ENCODE results near the gene LYPLAL1. TPM values are rescaled to one million over a fixed set of nuclear protein-coding genes. Genes with fewer than 3 reads are reported as not detected.

LYPLAL1 gene
- total RNA-seq, 4 donors from 2014 or later, result 20.1 to 75.9 (median 23.5) TPM

DNA sequence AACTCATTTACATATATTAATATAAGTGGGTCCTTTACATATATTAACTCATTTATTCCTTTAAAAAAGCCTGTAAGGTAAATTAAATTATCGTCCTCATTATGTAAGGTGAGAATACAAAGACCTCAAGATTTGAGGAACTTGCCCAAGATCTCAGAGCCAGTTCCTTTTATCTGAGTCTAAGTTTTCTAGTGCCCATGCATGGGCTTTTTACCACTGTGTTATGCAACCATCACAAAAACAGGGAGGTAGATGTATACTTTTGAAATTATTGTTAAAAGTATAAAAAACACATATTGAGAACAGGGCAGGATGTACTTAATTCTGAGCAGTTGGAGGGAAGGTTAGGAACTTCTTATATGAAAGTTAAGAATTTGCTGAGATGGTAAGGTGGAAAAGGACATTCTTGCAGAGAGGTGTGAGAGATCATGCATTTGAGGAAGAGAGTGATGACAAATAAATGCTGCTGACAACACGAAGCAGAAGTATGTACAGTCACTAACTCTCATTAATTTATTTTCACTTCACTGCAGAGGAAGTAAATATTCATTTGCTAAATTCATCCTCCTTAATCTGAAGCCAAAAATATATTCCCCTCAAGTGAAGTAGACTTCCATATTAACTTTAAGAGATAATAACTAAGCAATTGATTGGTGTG, 28.9 kb upstream of the LYPLAL1 start:
- no peaks in the 10 kb centered on the region for H3K27me3 ChIP-seq
- DNase-seq, result no peak
- no peaks in the 10 kb centered on the region for H3K9me3 ChIP-seq
- no peak for TF ChIP-seq POLR2A (IDR thresholded peaks at IDR 0.05)
- TF ChIP-seq, protein P1, sequence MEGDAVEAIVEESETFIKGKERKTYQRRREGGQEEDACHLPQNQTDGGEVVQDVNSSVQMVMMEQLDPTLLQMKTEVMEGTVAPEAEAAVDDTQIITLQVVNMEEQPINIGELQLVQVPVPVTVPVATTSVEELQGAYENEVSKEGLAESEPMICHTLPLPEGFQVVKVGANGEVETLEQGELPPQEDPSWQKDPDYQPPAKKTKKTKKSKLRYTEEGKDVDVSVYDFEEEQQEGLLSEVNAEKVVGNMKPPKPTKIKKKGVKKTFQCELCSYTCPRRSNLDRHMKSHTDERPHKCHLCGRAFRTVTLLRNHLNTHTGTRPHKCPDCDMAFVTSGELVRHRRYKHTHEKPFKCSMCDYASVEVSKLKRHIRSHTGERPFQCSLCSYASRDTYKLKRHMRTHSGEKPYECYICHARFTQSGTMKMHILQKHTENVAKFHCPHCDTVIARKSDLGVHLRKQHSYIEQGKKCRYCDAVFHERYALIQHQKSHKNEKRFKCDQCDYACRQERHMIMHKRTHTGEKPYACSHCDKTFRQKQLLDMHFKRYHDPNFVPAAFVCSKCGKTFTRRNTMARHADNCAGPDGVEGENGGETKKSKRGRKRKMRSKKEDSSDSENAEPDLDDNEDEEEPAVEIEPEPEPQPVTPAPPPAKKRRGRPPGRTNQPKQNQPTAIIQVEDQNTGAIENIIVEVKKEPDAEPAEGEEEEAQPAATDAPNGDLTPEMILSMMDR (IDR thresholded peaks at IDR 0.05), result no peak
- H3K36me3 ChIP-seq, result no peaks in the 10 kb centered on the region
- no peak overlapping the region for H3K4me3 ChIP-seq
- no peaks in the 10 kb centered on the region for H3K4me1 ChIP-seq
- H3K27ac ChIP-seq, result no peak overlapping the region

DNA sequence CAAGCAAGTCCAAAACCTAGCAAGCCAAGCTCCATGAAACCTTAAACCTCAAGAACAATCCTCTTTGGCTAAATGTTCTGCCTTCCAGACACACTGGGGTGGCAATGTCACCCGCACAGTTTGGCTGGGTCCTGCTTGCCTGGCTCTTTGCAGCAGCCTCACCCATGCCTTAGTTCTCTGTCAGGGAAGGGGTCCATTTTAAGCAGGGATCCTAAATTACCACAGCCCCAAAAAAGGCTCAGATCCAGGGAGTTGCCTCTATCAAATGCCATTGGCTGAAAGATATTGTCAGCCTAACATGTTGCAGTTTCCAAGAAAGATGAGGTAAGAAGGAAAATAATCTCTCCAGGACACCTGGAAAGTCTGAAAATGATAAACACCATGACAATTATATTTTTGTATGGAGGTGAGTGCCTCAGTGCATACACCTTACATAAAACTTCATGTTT, 26.1 kb upstream of the LYPLAL1 start:
- Histone ChIP-seq H3K4me3 (no peak overlapping the region), H3K9me3 (no peaks in the 10 kb centered on the region), H3K4me1 (no peaks in the 10 kb centered on the region), H3K27me3 (no peaks in the 10 kb centered on the region), H3K27ac (no peak overlapping the region), H3K36me3 (no peaks in the 10 kb centered on the region)
- TF ChIP-seq POLR2A (IDR thresholded peaks at IDR 0.05), result no peak
- TF ChIP-seq, protein P1 (IDR thresholded peaks at IDR 0.05), result no peak
- no peak for DNase-seq

GRCh38 chr1:219149009-219149577, 24.6 kb upstream of the LYPLAL1 start:
- TF ChIP-seq POLR2A (IDR thresholded peaks at IDR 0.05), result no peak
- TF ChIP-seq, protein P1 (IDR thresholded peaks at IDR 0.05), result no peak
- Histone ChIP-seq H3K4me1 (no peaks in the 10 kb centered on the region), H3K4me3 (no peak overlapping the region), H3K27me3 (no peaks in the 10 kb centered on the region), H3K36me3 (no peaks in the 10 kb centered on the region), H3K27ac (no peak overlapping the region), H3K9me3 (no peaks in the 10 kb centered on the region)
- DNase-seq, result no peak

- Histone ChIP-seq H3K4me3 (no peak overlapping the region), H3K9me3 (no peaks in the 10 kb centered on the region), H3K36me3 (no peaks in the 10 kb centered on the region), H3K27me3 (no peaks in the 10 kb centered on the region), H3K4me1 (no peaks in the 10 kb centered on the region), H3K27ac (no peak overlapping the region)
- TF ChIP-seq, protein P1 (IDR thresholded peaks at IDR 0.05), result no peak
- no peak for TF ChIP-seq POLR2A (IDR thresholded peaks at IDR 0.05)
- no peak for DNase-seq
Observed at GRCh38 chr1:219149953-219150352, 23.7 kb upstream of the LYPLAL1 start.

DNA sequence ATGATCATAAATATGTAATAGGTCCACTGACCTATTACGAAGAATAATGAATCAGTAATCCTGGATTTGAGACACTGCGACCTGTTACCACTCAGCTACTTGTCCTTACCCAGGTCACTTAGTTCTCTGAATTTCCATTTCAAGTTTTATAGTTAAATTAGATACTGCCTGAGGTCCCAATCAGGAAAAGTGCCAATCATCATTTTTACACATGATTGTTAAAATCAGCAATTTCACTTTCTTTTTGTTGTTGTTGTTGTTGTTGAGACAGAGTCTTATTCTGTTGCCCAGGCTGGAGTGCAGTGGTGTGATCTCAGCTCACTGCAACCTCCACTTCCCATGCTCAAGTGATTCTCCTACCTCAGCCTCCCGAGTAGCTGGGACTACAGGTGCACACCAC, 22.8 kb upstream of the LYPLAL1 start:
- TF ChIP-seq, protein P1 (IDR thresholded peaks at IDR 0.05), result no peak
- no peak for TF ChIP-seq POLR2A (IDR thresholded peaks at IDR 0.05)
- no peaks in the 10 kb centered on the region for H3K27me3 ChIP-seq
- H3K27ac ChIP-seq, result no peak overlapping the region
- no peak for DNase-seq
- H3K4me3 ChIP-seq, result no peak overlapping the region
- H3K9me3 ChIP-seq, result no peaks in the 10 kb centered on the region
- H3K36me3 ChIP-seq, result no peaks in the 10 kb centered on the region
- no peaks in the 10 kb centered on the region for H3K4me1 ChIP-seq
